DMS153 treated with DMSO at 0.1 percent for 48 hours (cell line): ENCODE data around the gene DDX42.
"Not testable (repeated sequence)": the region's sequence is repeated elsewhere in the genome, so short reads cannot be mapped to it uniquely, and the experiment has no call there.

Source experiments
- DNase-seq: peaks from one replicate; lab custom pipeline; 2025; ENCODE audit not compliant: unreplicated experiment; lab: John Stamatoyannopoulos, UW

The DDX42 gene

DNA sequence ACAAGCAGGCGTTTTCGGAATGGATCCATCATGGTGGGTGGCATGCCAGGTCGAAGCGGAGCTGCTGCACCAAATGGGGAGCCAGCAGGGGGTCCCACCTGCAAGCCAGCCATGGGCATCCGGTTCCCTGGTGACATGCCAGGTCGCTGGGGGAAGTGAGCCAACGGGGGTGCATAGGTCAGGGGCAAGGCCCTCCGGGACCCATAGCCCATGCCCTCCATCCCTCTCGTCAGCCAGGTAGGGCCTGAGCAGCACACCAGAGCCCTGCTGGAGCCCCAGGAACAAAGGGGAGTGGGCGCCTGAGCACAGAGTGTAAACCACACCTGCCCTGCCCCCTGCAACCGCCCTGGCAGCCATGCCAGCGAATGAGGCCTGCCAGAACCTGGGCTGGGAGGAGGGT lies 63.5 kb downstream of the DDX42 start:
- no peak for DNase-seq

DNA sequence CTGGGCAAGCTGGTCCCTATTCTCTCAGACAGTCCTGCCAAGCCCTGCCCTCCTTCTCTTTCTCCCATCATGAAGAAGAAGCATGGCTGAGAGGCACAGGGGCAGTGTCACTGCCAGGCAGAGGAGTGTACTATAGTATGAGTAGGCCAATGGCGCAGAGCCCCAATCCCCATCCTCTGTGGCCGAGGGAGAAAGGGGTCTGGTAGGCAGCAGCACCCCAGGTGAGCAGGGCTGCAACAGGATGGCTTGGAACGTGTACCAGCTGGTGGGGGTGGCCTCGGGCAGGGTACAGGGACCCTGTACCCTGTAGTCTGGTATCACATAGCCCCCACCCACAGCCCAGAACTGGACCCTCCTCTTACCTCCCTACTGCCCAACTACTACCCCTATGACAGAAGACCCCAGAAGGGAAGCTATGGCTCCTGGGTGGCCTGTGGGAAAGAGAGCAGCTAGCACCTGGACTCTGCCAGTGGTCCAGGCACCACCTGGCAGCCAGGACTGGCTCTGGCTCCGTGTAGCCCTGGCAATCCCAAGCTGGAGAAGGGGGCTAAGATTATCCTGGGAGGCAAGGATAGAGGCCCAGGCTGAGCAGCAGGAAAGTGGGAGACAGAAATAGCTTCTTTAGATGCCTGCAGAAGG lies 64.1 kb downstream of the DDX42 start:
- DNase-seq, result no peak

DNA sequence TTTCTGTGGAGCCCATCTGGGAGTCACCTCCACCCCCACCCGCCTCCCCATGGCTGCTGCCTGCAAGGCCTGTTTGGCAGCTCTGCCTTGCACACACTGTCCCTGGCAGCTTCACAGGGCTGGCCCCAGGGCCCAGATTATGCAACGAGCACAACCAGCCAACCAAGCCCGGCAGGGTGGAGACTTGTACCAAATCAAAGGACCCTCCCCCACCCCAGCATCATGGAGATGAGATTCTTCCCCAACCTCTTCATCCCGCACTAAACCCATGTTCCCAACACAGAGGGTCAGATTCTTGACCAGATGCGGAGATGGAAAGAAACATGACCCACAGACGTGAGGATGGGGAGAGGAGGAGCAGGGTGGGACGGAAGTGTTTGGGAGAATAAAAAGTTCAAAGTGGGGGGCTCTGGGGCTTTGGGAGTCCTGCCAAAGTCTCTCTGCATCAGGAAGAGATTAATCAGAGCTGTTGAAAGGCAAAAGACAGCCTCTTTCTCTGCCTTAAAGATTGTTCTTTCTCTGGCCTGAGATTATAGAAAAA lies 64.7 kb downstream of the DDX42 start:
- DNase-seq, result no peak

DNA sequence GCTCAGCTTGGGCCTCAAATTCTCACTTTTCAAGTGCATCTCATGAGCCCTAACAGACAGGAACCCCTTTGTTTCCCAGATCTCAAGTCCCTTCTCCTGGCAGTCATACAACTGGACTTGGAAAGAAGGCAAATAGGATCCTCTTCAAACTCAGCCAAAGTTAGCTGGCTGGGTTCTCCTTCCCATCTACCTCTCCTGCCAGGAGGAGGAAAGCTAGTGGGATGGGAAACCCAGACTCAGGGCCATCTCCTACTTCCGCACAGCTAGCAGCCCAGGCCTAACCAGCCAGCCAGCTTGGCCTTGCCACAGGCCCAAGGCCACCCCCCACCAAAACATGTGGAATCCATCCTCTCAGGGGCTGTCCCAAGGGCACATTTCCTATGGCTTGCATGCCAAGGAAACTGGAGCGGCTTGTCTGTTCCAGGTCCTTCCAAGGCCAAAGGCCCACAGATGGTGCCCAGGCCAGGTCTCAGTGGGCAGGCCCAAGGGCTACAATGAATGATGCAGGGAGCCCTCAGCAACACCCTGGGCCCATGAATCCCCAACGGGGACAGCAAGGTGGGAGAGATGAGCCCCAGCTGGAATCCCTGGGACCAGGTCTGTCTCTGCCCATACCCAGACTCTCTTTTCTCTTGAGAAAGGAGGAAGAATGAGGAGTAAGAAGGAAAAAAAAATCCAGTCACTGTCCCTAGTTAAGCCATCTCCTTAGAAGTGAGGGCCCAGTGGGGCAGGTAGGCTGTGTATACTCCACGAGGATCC lies 66.8 kb downstream of the DDX42 start:
- no peak for DNase-seq

DNA sequence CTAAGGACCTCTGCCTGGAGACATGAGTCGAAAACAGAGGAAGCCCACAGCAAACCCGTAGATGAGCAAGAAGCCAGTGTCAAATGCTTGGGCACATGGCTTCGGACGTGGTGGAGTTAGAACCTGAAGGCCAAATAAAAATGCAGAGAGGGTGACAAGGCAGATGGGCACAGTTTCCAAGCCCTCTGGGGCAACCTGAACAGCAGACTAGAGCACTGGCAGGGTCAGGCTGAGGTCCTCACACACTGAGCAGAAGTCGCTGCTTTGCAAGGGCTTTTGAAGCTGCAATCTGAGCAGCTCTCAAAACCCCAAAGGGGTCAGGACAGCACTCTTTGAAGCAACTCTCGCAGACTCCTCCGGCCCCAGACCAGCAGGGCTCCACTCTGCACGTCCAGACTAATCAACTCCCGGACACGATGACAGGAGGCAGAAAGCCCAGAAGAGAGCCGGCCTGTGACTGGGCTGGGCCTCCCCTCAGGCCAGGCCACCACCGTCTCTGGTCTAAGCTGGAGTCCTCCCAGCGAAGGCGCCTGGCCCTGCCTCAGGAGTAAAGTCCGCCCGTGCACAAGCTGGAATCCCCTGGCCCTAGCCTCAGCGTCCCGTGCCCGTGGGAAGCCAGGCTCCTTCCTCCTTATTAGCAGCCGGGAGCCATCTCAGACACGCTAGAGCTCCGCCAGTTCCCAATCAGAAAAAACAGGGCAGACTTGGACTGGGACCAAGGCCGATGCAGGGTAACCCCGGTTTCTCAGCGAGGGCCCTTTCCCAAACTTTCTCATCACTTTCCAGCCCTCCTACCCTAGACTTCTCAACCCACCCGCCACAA lies 67.6 kb downstream of the DDX42 start:
- no peak for DNase-seq

DNA sequence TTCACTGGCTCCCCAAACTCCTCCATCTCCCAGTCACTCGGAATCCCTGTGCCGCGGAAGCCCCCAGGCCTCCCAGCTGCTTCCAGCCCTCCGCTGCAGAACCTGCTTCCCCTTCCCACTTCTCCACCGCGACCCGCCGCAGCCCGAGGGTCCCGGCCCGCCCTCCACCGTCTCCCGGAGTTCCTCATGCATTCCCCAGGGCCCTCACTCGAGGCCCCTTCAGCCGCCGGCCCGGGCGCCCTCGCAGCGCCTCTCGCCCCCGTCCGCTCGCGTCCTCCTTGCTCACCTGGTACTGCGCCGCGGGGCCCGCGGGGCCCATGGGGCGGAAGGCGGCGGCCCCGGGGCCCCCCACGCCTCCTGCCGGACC lies 68.2 kb downstream of the DDX42 start:
- no peak for DNase-seq

DNA sequence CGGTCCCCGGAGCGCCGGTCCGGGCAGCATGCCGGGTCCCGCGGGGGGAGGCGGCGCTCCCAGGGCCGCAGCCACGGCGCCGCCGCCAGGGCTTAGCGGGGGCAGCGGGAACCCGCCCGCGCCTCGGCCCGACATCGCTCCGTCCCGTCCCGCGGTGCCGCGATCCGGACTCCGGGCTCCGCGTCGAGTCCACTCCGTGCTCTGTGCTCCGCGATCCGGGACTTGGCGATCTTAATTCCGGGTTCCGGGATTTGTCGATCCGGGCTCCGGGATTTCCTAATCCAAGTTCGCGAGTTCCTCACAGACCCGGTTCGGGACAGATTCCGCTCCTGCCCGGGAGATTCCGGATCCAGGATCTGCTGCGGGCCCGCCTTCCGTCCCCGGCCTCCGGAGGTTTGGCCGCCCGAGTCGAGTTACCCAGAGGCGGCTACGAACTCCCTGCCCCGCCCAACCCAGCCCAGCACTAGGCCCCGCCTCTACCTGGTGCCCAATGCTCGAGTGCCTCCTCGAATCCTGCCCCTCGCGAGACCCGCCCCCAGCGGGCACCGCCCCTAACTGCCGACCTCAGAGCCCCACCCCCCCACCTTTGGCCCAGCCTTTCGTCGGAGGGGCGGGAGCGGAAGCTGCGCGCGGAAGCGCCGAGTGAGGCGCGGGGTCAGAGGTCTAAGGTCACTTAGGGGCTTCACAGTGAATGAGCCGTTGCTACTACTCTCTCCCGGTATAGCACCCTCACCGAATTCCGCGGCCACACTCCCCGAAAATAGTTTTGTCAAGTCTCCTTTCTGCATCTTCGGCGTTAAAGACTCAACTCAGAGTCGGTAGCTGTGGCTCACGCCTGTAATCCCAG lies 68.8 kb downstream of the DDX42 start, which contains the start of gene SMARCD2:
TSS of gene SMARCD2 (minus strand) at position 146 of the 847 bp plus-strand sequence. CDS start at position 135, 11 bp downstream.
- DNase-seq, result peak; percentile 99

DNA sequence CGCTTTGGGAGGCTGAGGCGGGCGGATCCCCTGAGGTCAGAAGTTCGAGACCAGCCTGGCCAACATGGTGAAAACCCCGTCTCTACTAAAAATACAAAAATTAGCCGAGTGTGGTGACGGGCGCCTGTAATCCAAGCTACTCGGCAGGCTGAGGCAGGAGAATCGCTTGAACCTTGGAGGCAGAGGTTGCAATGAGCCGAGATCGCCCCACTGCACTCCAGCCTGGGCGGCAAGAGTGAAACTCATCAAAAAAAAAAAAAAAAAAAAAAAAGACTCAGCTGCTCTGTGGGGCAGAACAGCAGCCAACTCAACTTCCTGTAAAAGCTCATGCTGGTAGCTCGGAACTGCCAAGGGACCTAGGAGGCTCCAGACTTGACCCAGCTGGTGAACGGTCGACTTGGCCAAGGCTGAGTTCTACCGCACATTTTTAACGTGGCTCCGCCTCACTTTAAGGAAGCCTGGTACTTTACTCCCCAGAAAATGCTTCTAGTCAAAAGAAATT lies 69.5 kb downstream of the DDX42 start:
- not testable (repeated sequence) for DNase-seq

DNA sequence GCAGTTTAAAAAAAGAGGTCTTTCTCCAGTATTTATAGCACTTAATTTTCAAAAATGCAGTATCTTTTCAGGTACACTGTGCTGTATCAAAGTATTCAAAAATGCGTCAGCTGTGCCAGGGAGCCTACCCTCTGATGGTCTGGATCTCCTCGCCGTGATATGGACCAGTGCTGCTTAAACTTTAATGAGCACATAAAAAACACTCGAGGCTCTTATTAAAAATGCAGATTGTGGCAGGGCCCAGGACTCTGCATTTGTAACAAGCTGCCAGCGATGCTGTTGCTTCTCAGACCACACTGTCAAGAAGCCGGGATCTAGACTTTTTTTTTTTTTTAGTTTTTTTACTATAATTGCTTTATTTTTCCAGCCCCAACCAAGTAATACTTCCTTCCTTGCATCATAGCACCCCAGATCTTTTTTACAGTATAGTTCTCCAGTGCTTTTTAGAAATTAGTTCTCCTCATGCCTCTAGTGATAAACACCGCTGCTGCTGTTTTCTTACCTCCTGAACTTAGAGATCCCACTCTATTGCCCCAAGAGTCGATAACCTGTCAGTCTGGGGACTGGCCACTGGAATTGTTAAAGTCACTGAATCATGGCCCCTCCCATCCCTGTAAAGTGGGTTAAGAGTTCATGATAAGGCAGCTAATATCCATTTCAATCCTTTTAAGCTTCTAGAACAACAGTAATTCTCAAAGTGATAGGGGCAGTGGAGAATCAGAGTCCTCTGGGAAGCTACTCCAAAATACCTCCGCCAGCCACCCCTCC lies 70.1 kb downstream of the DDX42 start:
- DNase-seq, result no peak

DNA sequence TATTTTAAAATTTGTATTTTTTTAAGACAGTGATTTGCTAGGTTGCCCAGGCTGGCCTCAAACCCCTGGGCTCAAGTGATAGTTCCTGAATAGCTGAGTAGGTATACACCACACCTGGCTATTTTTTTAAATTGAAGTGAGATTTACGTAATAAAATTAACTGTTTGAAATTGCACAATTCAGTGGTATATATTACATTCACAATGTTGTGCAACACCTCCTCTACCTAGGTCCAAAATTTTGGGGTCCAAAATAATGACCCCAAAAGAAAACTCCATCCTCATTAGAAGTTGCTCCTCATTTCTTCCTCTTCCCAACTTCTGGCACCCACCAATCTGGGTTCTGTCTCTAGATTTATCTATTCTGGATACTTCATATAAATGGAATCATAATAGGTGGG lies 71.5 kb downstream of the DDX42 start:
- no peak for DNase-seq

DNA sequence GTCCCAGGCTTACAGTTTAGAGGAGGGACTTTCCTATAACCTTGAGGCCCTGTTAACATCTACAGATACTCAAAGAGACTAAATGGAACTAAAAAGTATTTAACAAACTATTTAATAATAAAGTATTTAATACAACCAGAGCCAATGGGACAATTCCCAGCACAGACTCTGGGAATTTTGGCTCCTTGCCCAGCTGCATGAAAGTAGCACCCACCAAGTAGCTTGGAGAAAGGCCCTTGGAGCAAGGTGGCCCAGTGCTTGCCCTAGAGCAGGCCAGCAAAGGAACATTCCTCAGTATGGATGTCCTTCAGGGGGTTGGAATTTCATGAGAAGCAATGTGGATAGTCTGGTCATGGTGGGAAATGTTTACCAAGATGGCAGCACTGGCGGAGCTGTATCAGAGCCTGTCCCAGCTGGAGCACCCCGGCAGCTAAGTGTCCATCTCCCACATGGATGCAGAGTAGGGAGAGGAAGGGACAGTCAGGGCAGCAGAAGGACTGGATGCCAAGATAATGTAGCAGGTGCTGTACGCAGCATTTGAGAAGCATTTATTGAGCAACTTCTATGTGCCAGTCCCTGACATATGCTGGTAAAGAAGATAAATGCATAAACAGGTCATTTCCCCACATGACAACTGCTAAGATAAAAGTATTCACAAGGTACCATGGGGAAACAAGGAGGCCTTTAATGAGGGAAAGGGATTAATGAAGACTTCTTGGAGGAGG lies 73.7 kb downstream of the DDX42 start:
- DNase-seq, result no peak

DNA sequence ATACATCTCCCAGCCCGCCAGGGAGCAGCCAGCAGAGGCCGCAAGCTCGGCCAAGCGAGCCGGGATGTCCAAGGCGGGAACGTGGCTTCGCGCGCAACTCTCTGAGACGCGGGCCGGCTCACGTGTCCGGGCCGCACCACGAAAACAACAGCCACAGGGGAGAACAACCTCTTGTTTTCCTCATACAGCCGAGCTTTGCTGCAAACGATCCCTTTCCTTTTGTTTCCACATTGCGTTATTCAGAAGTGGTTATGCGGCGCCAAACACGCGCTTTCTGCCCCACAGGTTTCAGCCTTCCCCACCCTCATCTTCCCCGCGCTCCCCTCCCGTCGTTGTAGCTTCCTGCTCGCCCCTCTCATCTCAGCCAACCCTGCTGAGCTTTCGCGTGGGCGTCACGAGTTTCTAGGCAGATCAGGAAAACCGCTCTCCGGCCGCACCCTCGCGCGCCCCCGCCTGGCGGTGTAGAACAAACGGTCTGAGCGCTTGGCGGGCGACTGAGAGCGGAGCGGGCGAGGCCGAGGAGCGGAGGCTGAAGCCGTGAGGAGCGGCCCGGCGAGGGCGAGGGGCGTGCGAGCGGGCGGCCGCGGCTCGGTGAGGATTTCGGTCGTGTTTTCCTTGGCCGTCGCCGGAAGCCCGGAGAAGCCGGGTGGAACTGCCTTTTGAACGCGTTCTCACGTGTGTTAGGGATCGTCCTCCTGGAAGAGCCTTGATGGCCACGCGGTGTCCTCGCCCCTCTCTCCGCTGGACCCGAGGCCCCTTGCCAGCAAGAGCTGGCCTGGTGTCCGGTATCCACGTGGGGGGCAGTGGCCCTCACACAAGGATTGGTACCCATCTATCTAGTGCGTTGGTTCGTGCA lies 75.1 kb downstream of the DDX42 start:
- DNase-seq, result no peak

DNA sequence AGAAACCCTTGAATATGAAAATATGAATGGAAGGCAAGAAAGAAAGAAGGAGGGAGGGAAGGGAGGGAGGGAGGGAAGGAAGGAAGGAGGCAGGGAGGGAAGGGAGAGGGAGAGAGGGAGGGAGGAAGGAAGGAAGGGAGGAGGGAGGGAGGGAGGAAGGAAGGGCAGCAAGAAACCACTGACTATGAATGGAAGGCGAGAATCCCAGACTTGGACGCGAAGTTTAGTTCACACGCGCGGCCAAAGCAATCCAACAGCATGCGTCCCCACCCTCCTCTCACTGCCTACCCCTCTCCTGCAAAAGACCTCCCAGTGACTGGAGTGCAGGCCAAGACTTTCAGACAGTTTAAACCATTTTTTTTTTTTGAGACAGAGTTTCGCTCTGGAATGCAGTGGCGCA lies 76.4 kb downstream of the DDX42 start:
- DNase-seq, result no peak

DNA sequence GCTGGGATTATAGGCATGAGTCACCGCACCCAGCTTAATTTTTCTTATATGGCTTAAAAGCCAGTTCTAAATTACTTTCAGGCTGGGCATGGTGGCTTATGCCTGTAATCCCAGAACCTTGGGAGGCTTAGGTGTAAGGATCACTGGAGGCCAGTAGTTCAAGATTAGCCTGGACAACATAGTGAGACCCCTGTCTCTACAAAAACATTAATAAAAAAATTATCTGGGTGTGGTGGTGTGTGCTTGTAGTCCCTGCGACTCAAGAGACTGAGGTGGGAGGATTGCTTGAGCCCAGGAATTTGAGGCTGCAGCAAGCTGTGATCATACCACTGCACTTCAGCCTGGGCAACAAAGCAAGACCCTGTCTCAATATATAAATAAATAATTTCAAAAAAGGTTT lies 79.3 kb downstream of the DDX42 start:
- no peak for DNase-seq

DNA sequence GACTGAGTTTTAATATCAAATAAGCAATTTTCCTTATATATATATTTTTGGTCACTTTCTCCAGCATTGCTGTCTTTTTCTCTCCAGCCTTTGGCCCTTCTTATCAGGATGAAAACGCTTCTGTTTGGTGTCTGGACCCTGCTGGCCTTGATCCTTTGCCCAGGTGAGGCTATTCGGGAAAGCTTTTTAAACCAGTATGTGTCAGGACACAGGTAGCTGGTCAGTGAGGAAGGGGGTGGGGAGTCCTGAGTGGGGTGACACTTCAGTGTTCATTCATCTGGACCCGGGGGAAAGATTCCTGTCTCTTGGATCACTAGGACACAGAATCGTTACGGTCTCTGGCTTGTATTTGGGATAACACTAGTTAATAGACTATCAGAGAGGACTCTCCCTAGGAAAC lies 80.7 kb downstream of the DDX42 start:
- no peak for DNase-seq

DNA sequence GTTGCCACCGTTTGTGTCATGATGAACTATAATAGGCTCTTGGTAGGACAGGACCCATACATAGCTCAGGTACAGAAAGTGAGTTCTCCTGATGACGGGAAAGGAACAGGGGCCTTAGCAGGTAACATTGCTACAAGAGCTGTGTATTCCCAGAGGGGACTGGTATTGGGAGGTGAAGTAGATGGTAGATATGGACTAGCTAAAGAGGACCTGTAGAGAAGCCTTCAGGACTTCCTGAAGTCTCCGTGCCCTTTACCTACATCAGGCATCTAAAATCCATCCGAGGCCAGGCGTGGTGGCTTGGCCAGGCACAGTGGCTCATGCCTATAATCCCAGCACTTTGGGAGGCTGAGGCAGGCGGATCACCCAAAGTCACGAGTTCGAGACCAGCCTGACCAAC lies 81.2 kb downstream of the DDX42 start:
- DNase-seq, result no peak

DNA sequence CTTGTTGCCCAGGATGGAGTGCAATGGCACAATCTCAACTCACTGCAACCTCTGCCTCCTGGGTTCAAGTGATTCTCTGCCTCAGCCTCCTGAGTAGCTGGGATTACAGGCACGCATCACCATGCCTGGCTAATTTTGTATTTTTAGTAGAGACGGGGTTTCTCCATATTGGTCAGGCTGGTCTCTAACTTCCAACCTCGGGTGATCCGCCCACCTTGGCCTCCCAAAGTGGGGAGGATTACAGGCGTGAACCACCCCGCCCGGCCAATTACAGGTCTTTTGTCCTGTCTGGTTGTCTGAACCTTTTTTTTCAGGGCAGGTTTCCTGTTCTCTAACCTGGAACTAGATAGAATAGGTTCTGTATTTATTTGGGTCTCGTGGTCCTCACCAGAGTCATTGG lies 82.5 kb downstream of the DDX42 start:
- DNase-seq, result not testable (repeated sequence)

DNA sequence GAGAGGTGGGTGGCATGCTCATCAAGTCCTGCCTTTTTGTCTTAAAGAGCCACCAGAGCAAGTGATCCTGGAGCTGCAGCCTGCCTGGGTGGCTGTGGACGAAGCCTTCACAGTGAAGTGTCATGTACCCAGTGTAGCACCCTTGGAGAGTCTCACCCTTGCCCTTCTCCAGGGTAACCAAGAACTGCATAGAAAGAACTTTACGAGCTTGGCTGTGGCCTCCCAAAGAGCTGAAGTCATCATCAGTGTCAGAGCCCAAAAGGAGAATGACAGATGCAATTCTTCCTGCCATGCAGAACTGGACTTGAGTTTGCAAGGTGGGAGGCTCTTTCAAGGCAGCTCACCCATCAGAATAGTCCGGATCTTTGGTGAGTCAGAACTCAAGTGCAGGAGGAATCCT lies 85.3 kb downstream of the DDX42 start:
- no peak for DNase-seq
